Trophoblast cell (in vitro differentiated cells and primary cell): ENCODE data around the gene DMXL1.

Source experiments
- DNase-seq, 2 donors: peaks; one replicate each; pipeline ENCODE4 v3.0.0-alpha.2; 2016
- H2AFZ ChIP-seq: 2 replicates; pipeline ENCODE4 v1.6.1; 2013; ENCODE audit warnings: low read length, moderate library complexity, mild to moderate bottlenecking; ENCODE audit not compliant: insufficient read depth, poor library complexity
- H2AK5ac ChIP-seq: 2 replicates; pipeline ENCODE4 v1.6.1; 2013; ENCODE audit warnings: mild to moderate bottlenecking, low read length
- H2BK120ac ChIP-seq: 2 replicates; pipeline ENCODE4 v1.6.1; 2013; ENCODE audit warnings: low read length, mild to moderate bottlenecking, moderate library complexity; ENCODE audit not compliant: insufficient read depth, poor library complexity
- H2BK12ac ChIP-seq: 2 replicates; pipeline ENCODE4 v1.6.1; 2013; ENCODE audit warnings: mild to moderate bottlenecking, low read length, moderate library complexity
- H2BK5ac ChIP-seq: 2 replicates; pipeline ENCODE4 v1.6.1; 2013; ENCODE audit warnings: low read length, low read depth, moderate library complexity, mild to moderate bottlenecking; ENCODE audit not compliant: poor library complexity
- H3K14ac ChIP-seq: 2 replicates; pipeline ENCODE4 v1.6.1; 2013; ENCODE audit warnings: mild to moderate bottlenecking, low read length
- H3K18ac ChIP-seq: 2 replicates; pipeline ENCODE4 v1.6.1; 2013; ENCODE audit warnings: mild to moderate bottlenecking, low read length
- H3K23ac ChIP-seq: 2 replicates; pipeline ENCODE4 v1.6.1; 2013; ENCODE audit warnings: low read length
- H3K27ac ChIP-seq: 2 replicates; pipeline ENCODE4 v1.5.1; 2013; ENCODE audit warnings: low read depth, mild to moderate bottlenecking, inconsistent platforms, low read length, moderate library complexity
- H3K27me3 ChIP-seq: 2 replicates; pipeline ENCODE4 v1.6.1; 2013; ENCODE audit warnings: inconsistent platforms, mild to moderate bottlenecking, low read length, moderate library complexity; ENCODE audit not compliant: insufficient read depth
- H3K36me3 ChIP-seq, 2 experiments: 1 replicate in 1 of 2; 2 replicates in 1 of 2; pipeline ENCODE4 v1.6.1; 2013; ENCODE audit warnings: low read length in 2 of 2, mild to moderate bottlenecking in 2 of 2, moderate library complexity in 1 of 2; ENCODE audit not compliant: insufficient read depth in 2 of 2, control insufficient read depth in 1 of 2
- H3K4ac ChIP-seq: 2 replicates; pipeline ENCODE4 v1.6.1; 2013; ENCODE audit warnings: low read depth, mild to moderate bottlenecking, low read length, moderate library complexity
- H3K4me1 ChIP-seq, 2 experiments: 1 replicate in 1 of 2; 2 replicates in 1 of 2; pipeline ENCODE4 v1.6.1; 2013; ENCODE audit warnings: low read length in 2 of 2, mild to moderate bottlenecking in 2 of 2, moderate library complexity in 1 of 2; ENCODE audit not compliant: insufficient read depth in 2 of 2, control insufficient read depth in 1 of 2
- H3K4me2 ChIP-seq: 2 replicates; pipeline ENCODE4 v1.6.1; 2013; ENCODE audit warnings: inconsistent platforms, mild to moderate bottlenecking, low read length, moderate library complexity
- H3K4me3 ChIP-seq: 2 replicates; pipeline ENCODE4 v1.5.1; 2013; ENCODE audit warnings: mild to moderate bottlenecking, low read depth, low read length, inconsistent platforms
- H3K79me1 ChIP-seq: one replicate; pipeline ENCODE4 v1.6.1; 2013; ENCODE audit warnings: low read length
- H3K79me2 ChIP-seq: 2 replicates; pipeline ENCODE4 v1.6.1; 2013; ENCODE audit warnings: low read length, mild to moderate bottlenecking; ENCODE audit not compliant: control insufficient read depth, insufficient read depth, poor library complexity
- H3K9ac ChIP-seq: 2 replicates; pipeline ENCODE4 v1.6.1; 2013; ENCODE audit warnings: mild to moderate bottlenecking, low read length
- H3K9me3 ChIP-seq: 2 replicates; pipeline ENCODE4 v1.6.1; 2013; ENCODE audit warnings: low read depth, mild to moderate bottlenecking, control low read depth, inconsistent platforms, low read length; ENCODE audit not compliant: insufficient read depth
- H4K12ac ChIP-seq: 2 replicates; pipeline ENCODE4 v1.6.1; 2013; ENCODE audit warnings: low read depth, mild to moderate bottlenecking, low read length, moderate library complexity
- H4K8ac ChIP-seq: 2 replicates; pipeline ENCODE4 v1.6.1; 2013; ENCODE audit warnings: low read depth, mild to moderate bottlenecking, low read length, moderate library complexity
- H4K91ac ChIP-seq: one replicate; pipeline ENCODE4 v1.6.1; 2013; ENCODE audit warnings: low read depth, mild to moderate bottlenecking, low read length, moderate library complexity
- WGBS: extraction: QIAGEN DNeasy Blood & Tissue Kit; methylation state at CpG from one replicate; pipeline ENCODE4 v1.1.7; 2013; ENCODE audit warnings: missing lambda C conversion rate; ENCODE audit not compliant: insufficient read length, insufficient coverage; ENCODE audit errors: extremely low coverage; 5-methylcytosine and 5-hydroxymethylcytosine counted together

DMXL1 gene

GRCh38 chr5:119059740-119060255 is 11.1 kb upstream of the DMXL1 start:
- Histone ChIP-seq H3K4me1 (no peaks in the 10 kb centered on the region), H3K79me1 (no peaks in the 10 kb centered on the region), H3K9me3 (no peaks in the 10 kb centered on the region), H2AFZ (no peak overlapping the region), H3K4me3 (no peak overlapping the region), H3K27me3 (no peaks in the 10 kb centered on the region), H4K91ac (no peak overlapping the region), H3K4me2 (no peak overlapping the region), H2BK120ac (no peak overlapping the region), H3K9ac (no peak overlapping the region), H3K4ac (no peak overlapping the region), H3K79me2 (no peaks in the 10 kb centered on the region), H3K27ac (no peak overlapping the region), H4K12ac (no peak overlapping the region), H2BK12ac (no peak overlapping the region), H3K36me3 (no peaks in the 10 kb centered on the region), H4K8ac (no peak overlapping the region), H3K18ac (no peak overlapping the region), H2AK5ac (no peak overlapping the region), H2BK5ac (no peak overlapping the region), H3K23ac (no peak overlapping the region), H3K14ac (no peak overlapping the region)
- DNase-seq: peak in 1 of 2 donors; percentile 68

- Histone ChIP-seq H3K23ac (no peak overlapping the region), H3K9me3 (no peaks in the 10 kb centered on the region), H2BK5ac (no peak overlapping the region), H4K91ac (no peak overlapping the region), H4K8ac (no peak overlapping the region), H2BK120ac (no peak overlapping the region), H3K4me3 (no peak overlapping the region), H3K36me3 (no peaks in the 10 kb centered on the region), H3K18ac (no peak overlapping the region), H3K9ac (no peak overlapping the region), H3K27me3 (no peaks in the 10 kb centered on the region), H2AFZ (no peak overlapping the region), H2BK12ac (no peak overlapping the region), H3K4me1 (no peaks in the 10 kb centered on the region), H4K12ac (no peak overlapping the region), H3K79me2 (no peaks in the 10 kb centered on the region), H3K79me1 (no peaks in the 10 kb centered on the region), H2AK5ac (no peak overlapping the region), H3K4me2 (no peak overlapping the region), H3K4ac (no peak overlapping the region), H3K14ac (no peak overlapping the region), H3K27ac (no peak overlapping the region)
- no CpG with 5 or more reads among the region's 5 CpGs for WGBS
- no peak for DNase-seq
Observed at GRCh38 chr5:119063579-119064379, 7.1 kb upstream of the DMXL1 start.

- Histone ChIP-seq H3K14ac (no peak overlapping the region), H3K36me3 (no peaks in the 10 kb centered on the region), H3K4me1 (no peaks in the 10 kb centered on the region), H3K79me1 (peaks cover 6% of the 10 kb centered on the region), H3K9ac (no peak overlapping the region), H3K4me3 (no peak overlapping the region), H2BK120ac (no peak overlapping the region), H3K9me3 (no peaks in the 10 kb centered on the region), H3K23ac (no peak overlapping the region), H2AFZ (no peak overlapping the region), H4K12ac (no peak overlapping the region), H3K4ac (no peak overlapping the region), H3K4me2 (no peak overlapping the region), H3K18ac (no peak overlapping the region), H3K27ac (no peak overlapping the region), H3K79me2 (peaks cover 2% of the 10 kb centered on the region), H2AK5ac (no peak overlapping the region), H4K91ac (no peak overlapping the region), H3K27me3 (no peaks in the 10 kb centered on the region), H2BK12ac (no peak overlapping the region), H2BK5ac (no peak overlapping the region), H4K8ac (no peak overlapping the region)
- no CpG with 5 or more reads among the region's 4 CpGs for WGBS
- no peak for DNase-seq
Observed at GRCh38 chr5:119067450-119067849, 3.4 kb upstream of the DMXL1 start.

- no peak overlapping the region for H3K23ac ChIP-seq
- H3K18ac ChIP-seq: no peak overlapping the region
- H3K36me3 ChIP-seq: no peaks in the 10 kb centered on the region
- no peak overlapping the region for H4K91ac ChIP-seq
- H3K4me1 ChIP-seq: peaks cover 0 to 2% of the 10 kb centered on the region in 2 experiments
- peak overlapping the region; percentile 14 for H4K12ac ChIP-seq
- H3K4ac ChIP-seq: no peak overlapping the region
- peak overlapping the region; percentile 3 for H2BK5ac ChIP-seq
- H4K8ac ChIP-seq: peak overlapping the region; percentile 14
- no peak overlapping the region for H2AK5ac ChIP-seq
- peaks cover 6% of the 10 kb centered on the region for H3K79me1 ChIP-seq
- no peak overlapping the region for H2BK120ac ChIP-seq
- no CpG with 5 or more reads among the region's 9 CpGs for WGBS
- no peaks in the 10 kb centered on the region for H3K9me3 ChIP-seq
- H3K79me2 ChIP-seq: peaks cover 2% of the 10 kb centered on the region
- no peak overlapping the region for H3K9ac ChIP-seq
- H3K27ac ChIP-seq: peak overlapping the region; percentile 31
- no peaks in the 10 kb centered on the region for H3K27me3 ChIP-seq
- H3K4me2 ChIP-seq: peak overlapping the region; percentile 73
- H2BK12ac ChIP-seq: no peak overlapping the region
- peak in 1 of 2 donors; percentile 89 for DNase-seq
- no peak overlapping the region for H3K14ac ChIP-seq
- H2AFZ ChIP-seq: peak overlapping the region; percentile 24
- H3K4me3 ChIP-seq: peak overlapping the region; percentile 68
Observed at GRCh38 chr5:119070578-119070827, 384 bp upstream of the DMXL1 start.
